Esophagus (tissue), 2 donors: Measurements from ENCODE around the gene PAX5. TPM values are rescaled to one million over a fixed set of nuclear protein-coding genes. Genes with fewer than 3 reads are reported as not detected.

Experiments used
- H3K27ac ChIP-seq, 2 donors: one replicate each; pipeline ENCODE4 v1.5.1; 2013; ENCODE audit warnings: low read depth in 2 of 2, mild to moderate bottlenecking in 2 of 2, inconsistent platforms in 1 of 2, low read length in 1 of 2, moderate library complexity in 1 of 2
- H3K27me3 ChIP-seq, 2 donors: one replicate each; pipeline ENCODE4 v1.6.1; 2013; ENCODE audit warnings: low read length in 2 of 2, control low read depth in 1 of 2, mild to moderate bottlenecking in 1 of 2; ENCODE audit not compliant: insufficient read depth in 2 of 2, control insufficient read depth in 1 of 2
- H3K36me3 ChIP-seq, 2 donors: one replicate each; pipeline ENCODE4 v1.6.1; 2013; ENCODE audit warnings: low read length in 1 of 2; ENCODE audit not compliant: control insufficient read depth in 2 of 2, insufficient read depth in 2 of 2
- H3K4me1 ChIP-seq, 2 donors: one replicate each; pipeline ENCODE4 v1.6.1; 2013; ENCODE audit warnings: low read length in 1 of 2; ENCODE audit not compliant: control insufficient read depth in 2 of 2, insufficient read depth in 2 of 2
- H3K4me3 ChIP-seq, 2 donors: one replicate each; pipeline ENCODE4 v1.5.1; 2013; ENCODE audit warnings: low read length in 2 of 2, mild to moderate bottlenecking in 2 of 2, low read depth in 1 of 2, moderate library complexity in 1 of 2
- H3K9me3 ChIP-seq, 2 donors: one replicate each; pipeline ENCODE4 v1.6.1; 2013; ENCODE audit warnings: mild to moderate bottlenecking in 2 of 2, low read depth in 1 of 2, low read length in 1 of 2, moderate library complexity in 1 of 2; ENCODE audit not compliant: control insufficient read depth in 2 of 2, insufficient read depth in 1 of 2
- WGBS, 2 donors: extraction: QIAGEN DNeasy Blood & Tissue Kit; methylation state at CpG; one replicate each; pipeline ENCODE4 v1.1.7; 2013; 5-methylcytosine and 5-hydroxymethylcytosine counted together
- polyA plus RNA-seq, 2 donors: library from polyadenylated mRNA; stranded (reverse); fragments of 200-250 nt; gene quantifications; one replicate each; pipeline ENCODE4 v1.2.3, GENCODE V29; 2013
- donor health status: healthy with polysubstance abuse.
- donor health status: Bipolar disorder and iron deficiency.

Gene PAX5
- polyA plus RNA-seq, 2 donors = 0.02 to 0.10 TPM

DNA sequence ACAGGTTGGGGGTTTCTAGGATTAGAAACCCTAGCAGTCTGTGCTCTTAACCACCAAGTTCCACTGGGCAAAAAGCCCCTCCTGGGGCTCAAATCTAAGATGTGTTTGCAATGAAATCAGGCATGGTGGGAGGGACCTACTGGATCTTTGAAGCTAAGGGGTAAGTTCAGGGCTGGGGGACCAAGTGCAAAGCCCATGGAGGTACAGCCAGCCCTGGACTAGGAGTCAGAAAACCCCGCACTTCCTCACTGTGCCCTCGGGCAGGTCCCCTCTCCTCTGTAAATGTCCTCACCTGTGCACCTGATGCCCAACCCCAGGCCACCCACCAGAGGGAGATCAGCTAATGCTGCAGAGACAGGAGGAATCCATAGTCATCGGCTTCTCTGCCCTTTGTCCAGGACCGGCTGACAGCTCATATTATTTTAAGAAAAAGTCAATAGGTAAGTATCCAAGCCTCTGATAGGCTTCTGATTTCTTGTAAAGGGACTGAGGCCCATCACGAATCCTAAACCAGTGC, 138.3 kb downstream of the PAX5 start:
- no peaks in the 10 kb centered on the region for H3K36me3 ChIP-seq
- no peaks in the 10 kb centered on the region for H3K27me3 ChIP-seq
- no peak overlapping the region for H3K4me3 ChIP-seq
- H3K9me3 ChIP-seq = no peaks in the 10 kb centered on the region
- H3K4me1 ChIP-seq = no peaks in the 10 kb centered on the region
- WGBS, 2 donors = 71 to 83% methylated on average over 5 of the region's 5 CpGs
- H3K27ac ChIP-seq = no peak overlapping the region

DNA sequence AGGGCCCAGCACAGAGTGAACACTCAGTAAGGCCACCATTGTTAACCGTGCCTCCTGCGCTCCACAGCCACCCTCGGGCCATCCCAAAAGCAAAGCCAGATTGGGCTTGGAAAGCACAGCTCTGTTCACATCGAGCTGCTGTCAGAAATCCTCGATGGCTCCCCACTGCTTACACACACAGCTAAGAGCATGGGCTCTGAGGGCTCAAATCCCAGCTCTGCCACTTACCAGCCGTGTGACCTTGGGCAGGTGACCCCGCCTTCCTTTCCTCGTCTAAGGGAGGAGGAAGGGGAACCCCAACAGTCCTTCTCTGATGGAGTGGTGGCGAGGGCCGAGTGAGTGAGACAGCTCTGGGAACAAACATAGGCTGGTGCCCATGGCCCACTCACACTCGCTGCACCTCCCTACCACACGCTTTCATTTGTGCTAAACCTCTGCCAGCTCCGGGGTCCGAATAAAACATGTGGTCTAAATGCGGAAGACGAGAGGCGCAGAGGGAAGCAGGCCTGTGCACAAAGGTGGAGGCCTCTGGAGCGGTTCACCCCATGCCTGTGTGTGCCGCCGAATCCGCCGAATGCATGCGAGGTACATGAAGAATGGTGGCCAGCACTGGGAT, 139.3 kb downstream of the PAX5 start:
- Histone ChIP-seq H3K4me1 (no peaks in the 10 kb centered on the region), H3K9me3 (no peaks in the 10 kb centered on the region), H3K4me3 (no peak overlapping the region), H3K27ac (no peak overlapping the region), H3K27me3 (no peaks in the 10 kb centered on the region), H3K36me3 (no peaks in the 10 kb centered on the region)
- WGBS, 2 donors = 84 to 88% methylated on average over 23 of the region's 23 CpGs

- no peaks in the 10 kb centered on the region for H3K36me3 ChIP-seq
- no peaks in the 10 kb centered on the region for H3K9me3 ChIP-seq
- H3K27me3 ChIP-seq = no peaks in the 10 kb centered on the region
- no peak overlapping the region for H3K4me3 ChIP-seq
- whole genome bisulfite sequencing, 2 donors = 75 to 87% methylated on average over 8 of the region's 8 CpGs
- H3K4me1 ChIP-seq = no peaks in the 10 kb centered on the region
- no peak overlapping the region for H3K27ac ChIP-seq
These were observed 140.2 kb downstream of the PAX5 start for GRCh38 chr9:36893911-36894310.

DNA sequence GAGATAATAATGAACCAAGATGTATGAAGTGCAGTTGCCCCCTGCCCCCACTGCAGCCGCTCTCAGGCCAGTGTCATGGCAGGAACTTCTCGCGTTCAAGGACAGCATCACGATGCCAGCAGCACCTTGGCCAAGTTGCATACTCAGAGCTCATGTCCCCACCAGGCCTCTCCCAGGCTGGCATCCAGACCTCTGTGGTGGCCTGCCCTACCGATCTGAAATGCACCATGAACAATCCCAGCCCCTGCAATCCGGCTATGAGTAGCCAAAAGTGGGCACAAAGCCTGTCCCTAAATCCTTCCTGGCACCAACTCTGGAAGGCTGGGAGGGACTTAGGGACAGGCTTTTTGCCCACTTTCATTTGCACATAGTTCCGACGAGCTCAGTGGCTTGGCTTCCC, 140.9 kb downstream of the PAX5 start:
- H3K36me3 ChIP-seq = no peaks in the 10 kb centered on the region
- H3K4me1 ChIP-seq = no peaks in the 10 kb centered on the region
- no peaks in the 10 kb centered on the region for H3K27me3 ChIP-seq
- H3K4me3 ChIP-seq = no peak overlapping the region
- 64 to 74% methylated on average over 8 of the region's 8 CpGs for WGBS, 2 donors
- no peaks in the 10 kb centered on the region for H3K9me3 ChIP-seq
- H3K27ac ChIP-seq = no peak overlapping the region

DNA sequence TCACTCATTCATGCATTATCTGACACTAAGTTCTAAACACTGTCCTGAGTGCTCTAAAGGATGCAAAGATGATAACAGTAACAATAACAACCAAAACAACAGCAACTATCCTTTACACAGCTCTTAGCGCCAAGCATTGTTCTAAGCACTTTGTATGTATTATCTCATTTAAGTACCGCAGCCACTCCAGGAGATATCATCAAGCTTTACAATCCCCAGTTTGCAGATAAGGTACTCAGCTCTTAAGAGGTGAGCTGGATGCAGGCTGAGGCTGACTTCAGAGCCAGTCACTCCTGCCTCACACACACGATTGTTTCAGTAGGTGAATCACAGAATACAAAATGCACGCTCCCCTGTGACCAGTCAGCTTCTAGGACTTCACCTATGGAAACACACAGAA, 141.8 kb downstream of the PAX5 start:
- Histone ChIP-seq H3K9me3 (no peaks in the 10 kb centered on the region), H3K36me3 (no peaks in the 10 kb centered on the region), H3K27ac (no peak overlapping the region), H3K27me3 (no peaks in the 10 kb centered on the region), H3K4me3 (no peak overlapping the region), H3K4me1 (no peaks in the 10 kb centered on the region)
- 74 to 76% methylated on average over 4 of the region's 4 CpGs for WGBS, 2 donors

DNA sequence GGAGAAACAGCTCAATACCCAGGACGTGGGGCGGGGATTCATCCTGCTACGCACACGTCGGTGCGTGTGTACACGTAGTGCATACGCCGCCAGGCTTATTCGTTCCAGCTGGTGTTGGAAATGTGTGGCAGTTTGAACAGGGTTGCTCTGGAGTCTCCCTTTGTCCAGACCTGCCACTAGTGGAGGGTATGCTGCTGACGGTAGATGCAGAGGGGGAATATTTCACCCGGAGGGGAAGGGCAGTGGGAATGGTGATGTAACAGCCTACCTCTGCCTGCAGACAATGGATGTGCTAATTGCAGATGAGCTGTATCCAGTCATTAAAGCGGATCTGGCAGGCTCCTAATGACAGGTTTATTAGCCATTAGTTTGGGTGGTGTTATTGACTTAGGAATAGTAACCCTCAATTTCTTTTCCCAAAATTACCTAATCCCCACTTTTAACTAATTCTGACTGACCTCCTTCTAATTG, 142.7 kb downstream of the PAX5 start:
- Histone ChIP-seq H3K4me1 (no peaks in the 10 kb centered on the region), H3K4me3 (no peak overlapping the region), H3K27ac (no peak overlapping the region), H3K27me3 (no peaks in the 10 kb centered on the region), H3K9me3 (no peaks in the 10 kb centered on the region), H3K36me3 (no peaks in the 10 kb centered on the region)
- WGBS, 2 donors = 41 to 44% methylated on average over 13 of the region's 13 CpGs

DNA sequence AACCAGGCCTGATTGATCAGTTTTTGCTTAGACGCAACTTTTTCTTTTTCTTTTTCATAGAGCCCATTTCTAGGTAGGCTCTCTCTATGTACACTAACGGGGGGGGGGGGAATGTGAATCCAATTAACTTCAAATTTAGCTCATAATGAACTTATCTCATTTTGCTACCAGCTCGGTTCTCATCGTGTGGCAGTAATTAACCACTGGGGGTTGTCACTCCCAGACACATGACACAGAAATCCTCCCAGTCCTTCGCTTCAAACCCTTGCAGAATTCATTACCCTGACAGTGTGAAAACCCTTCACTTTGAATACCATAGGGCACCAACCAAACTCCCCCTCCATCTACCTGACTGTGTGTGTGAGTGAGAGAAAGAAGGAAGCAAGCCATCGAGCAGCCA, 144.2 kb downstream of the PAX5 start:
- peaks cover 0 to 2% of the 10 kb centered on the region in 2 donors for H3K4me1 ChIP-seq
- no peaks in the 10 kb centered on the region for H3K36me3 ChIP-seq
- no peak overlapping the region for H3K4me3 ChIP-seq
- H3K9me3 ChIP-seq = no peaks in the 10 kb centered on the region
- H3K27ac ChIP-seq = no peak overlapping the region
- H3K27me3 ChIP-seq = no peaks in the 10 kb centered on the region
- WGBS, 2 donors = 54 to 57% methylated on average over 6 of the region's 6 CpGs

DNA sequence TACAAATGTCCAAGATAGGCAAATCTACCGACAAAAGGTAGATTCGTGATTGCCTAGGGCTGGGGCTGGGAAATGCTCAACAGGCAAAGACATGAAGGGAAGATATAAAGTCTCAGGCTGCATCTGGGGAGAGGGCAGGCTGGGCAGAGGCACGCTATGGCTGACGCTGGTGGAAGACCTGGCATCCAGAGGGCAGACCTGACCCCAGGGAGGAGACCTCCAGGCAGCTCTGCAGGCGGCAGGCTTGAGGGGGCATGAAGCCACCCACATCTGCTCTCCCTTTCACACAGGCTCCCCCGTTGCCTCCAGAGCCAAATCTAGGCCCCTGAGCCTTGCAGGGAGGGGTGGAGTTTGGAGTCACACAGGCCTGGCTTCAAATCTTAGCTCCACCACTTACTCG, 145.5 kb downstream of the PAX5 start:
- Histone ChIP-seq H3K4me3 (no peak overlapping the region), H3K27me3 (no peaks in the 10 kb centered on the region), H3K9me3 (no peaks in the 10 kb centered on the region), H3K27ac (no peak overlapping the region), H3K4me1 (peaks cover 0 to 2% of the 10 kb centered on the region in 2 donors), H3K36me3 (no peaks in the 10 kb centered on the region)
- 58 to 68% methylated on average over 7 of the region's 7 CpGs for WGBS, 2 donors

DNA sequence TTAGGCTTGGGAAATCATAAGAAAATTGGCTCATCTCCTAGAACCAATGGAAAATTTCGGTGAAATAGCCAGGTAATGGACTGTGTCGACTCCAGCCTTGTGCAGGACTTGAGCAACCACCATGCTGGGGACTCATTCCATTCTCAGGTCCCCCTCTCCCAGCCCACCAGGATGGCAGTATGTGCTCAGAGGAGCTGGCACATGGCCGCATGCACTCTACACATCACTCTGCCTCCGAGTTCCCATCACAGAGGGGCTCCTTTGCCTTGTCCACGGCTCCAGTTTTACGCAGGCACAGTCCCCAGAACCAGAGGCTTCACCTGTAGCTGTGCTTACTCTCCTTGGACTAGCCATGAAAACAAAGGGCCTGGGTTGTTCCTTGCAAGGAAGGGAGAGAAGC, 149.3 kb downstream of the PAX5 start:
- no peaks in the 10 kb centered on the region for H3K36me3 ChIP-seq
- H3K4me3 ChIP-seq = no peak overlapping the region
- H3K4me1 ChIP-seq = peaks cover 0 to 2% of the 10 kb centered on the region in 2 donors
- no peaks in the 10 kb centered on the region for H3K27me3 ChIP-seq
- no peaks in the 10 kb centered on the region for H3K9me3 ChIP-seq
- no peak overlapping the region for H3K27ac ChIP-seq
- WGBS, 2 donors = 69 to 79% methylated on average over 6 of the region's 6 CpGs

DNA sequence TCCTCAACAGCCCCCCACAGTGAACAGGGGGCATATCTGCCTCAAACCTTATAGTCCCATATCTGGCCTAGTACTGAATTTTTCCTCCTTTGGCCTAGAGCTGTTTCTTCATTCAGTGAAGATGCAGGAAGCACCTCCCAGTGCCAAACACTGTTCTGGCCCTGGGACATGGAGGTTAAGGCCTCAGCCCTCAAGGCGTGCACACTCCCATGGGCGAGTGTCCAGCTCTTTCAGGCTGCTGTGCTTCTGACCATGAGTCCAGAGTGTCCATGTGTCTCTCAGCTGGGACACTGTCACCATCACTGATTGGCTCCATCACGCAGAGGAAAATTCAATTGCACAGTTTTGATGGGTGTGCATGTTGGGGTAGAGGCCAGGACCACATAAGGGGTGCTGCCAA, 151.5 kb downstream of the PAX5 start:
- Histone ChIP-seq H3K4me1 (peaks cover 0 to 2% of the 10 kb centered on the region in 2 donors), H3K27me3 (no peaks in the 10 kb centered on the region), H3K27ac (no peak overlapping the region), H3K4me3 (no peak overlapping the region), H3K36me3 (no peaks in the 10 kb centered on the region), H3K9me3 (no peaks in the 10 kb centered on the region)
- WGBS, 2 donors = 76 to 84% methylated on average over 3 of the region's 3 CpGs
